Epithelial cell of esophagus (primary cell): Measurements from ENCODE around the gene MVP.

ENCODE experiments used
- DNase-seq: peaks from one replicate; pipeline ENCODE4 v3.0.0; 2010; ENCODE audit warnings: low read depth
- H3K4me3 ChIP-seq: 2 replicates; pipeline ENCODE4 v1.5.1; 2011; ENCODE audit warnings: mild to moderate bottlenecking, low read length, control low read depth
- TF ChIP-seq, protein P1 (sequence below): IDR thresholded peaks from 2 replicates; pipeline ENCODE4 v1.5.1; 2011; ENCODE audit warnings: low read depth, mild to moderate bottlenecking, low read length, control low read depth, inconsistent platforms; ENCODE audit not compliant: insufficient read depth; ENCODE audit errors: missing control alignments

The MVP gene

DNA sequence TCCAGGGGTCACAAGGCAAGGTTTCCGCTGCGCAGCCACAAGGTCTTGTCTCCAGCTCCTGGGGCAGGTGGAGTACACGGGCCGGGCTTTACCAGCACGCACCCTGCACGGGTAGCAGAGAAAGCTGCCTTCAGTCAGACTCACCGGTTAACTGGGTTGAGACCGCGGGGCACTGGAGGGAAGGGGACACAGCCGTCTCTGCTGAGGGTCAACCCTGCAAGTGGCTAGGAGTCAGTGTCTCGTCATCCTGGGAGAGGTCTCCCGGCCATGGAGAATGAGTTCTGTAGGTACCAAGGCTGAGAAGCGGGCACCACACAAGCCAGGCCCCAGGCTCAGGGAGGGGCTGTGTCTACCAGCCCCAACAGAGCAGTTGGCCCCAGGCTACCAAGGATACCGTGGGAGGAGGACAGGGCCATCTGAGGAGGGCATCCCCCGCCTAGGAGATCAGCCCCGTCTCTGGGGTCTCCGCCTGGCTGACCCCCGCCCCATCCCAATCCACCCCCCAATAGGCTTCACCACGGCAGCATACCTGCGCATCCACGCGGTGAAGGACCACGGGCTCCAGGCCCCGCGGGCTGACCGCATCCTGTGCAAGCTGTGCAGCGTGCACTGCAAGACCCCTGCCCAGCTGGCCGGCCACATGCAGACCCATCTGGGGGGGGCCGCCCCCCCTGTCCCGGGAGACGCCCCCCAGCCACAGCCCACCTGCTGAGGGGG is 11.1 kb upstream of the MVP start:
- no peak for DNase-seq
- TF ChIP-seq, protein P1, sequence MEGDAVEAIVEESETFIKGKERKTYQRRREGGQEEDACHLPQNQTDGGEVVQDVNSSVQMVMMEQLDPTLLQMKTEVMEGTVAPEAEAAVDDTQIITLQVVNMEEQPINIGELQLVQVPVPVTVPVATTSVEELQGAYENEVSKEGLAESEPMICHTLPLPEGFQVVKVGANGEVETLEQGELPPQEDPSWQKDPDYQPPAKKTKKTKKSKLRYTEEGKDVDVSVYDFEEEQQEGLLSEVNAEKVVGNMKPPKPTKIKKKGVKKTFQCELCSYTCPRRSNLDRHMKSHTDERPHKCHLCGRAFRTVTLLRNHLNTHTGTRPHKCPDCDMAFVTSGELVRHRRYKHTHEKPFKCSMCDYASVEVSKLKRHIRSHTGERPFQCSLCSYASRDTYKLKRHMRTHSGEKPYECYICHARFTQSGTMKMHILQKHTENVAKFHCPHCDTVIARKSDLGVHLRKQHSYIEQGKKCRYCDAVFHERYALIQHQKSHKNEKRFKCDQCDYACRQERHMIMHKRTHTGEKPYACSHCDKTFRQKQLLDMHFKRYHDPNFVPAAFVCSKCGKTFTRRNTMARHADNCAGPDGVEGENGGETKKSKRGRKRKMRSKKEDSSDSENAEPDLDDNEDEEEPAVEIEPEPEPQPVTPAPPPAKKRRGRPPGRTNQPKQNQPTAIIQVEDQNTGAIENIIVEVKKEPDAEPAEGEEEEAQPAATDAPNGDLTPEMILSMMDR: no peak
- H3K4me3 ChIP-seq: peak overlapping the region; percentile 60

DNA sequence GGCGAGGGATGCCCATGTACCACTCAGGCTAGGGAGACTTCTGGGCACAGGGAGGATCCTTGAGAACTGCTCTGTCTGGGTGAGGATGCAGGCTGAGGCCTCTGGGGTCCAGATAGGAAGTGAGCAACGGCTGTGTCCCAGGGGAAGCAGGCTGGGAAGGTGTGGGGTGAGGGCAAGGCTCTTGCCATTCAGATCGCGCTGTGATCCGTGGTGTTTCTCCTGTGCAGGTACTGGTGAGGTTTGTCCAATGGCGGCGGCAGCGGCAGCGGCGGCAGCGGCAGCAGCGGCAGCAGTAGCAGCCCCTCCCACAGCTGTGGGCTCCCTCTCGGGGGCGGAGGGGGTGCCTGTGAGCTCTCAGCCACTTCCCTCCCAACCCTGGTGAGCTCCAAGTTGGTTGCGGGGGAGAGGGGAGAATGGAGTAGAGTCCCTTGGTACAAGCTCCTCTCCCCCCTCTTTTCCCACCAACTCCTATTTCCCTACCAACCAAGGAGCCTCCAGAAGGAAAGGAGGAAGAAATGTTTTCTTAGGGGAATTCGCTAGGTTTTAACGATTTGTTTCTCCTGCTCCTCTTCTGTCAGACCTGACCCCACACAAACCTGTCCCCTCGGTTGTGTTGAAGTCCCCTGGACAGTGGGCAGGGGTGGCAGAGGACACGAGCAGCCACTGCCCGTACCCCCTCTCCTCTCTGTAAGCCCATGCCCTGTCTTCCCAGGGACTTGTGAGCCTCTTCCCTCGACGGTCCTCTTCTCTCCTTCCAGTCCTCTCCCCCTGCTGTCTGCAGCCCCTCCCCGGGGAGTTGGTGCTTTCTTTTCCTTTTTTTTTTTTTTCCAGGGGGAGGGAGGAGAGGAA is 10.2 kb upstream of the MVP start:
- no peak for DNase-seq
- H3K4me3 ChIP-seq: no peak overlapping the region
- TF ChIP-seq, protein P1: no peak

DNA sequence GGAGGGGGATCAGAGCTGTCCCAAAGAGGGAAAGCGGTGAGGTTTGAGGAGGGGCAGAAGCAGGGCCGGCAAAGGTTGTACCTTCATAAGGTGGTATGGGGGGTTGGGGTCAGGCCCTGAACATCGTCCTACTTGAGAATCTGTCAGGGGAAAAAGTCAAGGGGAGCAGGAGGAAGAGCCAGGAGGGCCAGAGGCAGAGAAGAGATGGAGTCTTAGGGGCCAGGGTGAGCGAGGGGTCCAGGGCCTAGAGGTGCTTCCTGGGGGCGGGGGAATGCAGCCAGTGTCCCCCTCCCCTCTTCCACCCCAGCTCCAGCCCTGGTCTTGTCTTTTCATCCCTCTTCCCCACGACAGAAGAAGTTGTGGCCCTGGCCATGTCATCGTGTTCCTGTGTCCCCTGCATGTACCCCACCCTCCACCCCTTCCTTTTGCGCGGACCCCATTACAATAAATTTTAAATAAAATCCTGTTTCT is 9.5 kb upstream of the MVP start:
- H3K4me3 ChIP-seq: no peak overlapping the region
- no peak for DNase-seq
- TF ChIP-seq, protein P1: no peak

DNA sequence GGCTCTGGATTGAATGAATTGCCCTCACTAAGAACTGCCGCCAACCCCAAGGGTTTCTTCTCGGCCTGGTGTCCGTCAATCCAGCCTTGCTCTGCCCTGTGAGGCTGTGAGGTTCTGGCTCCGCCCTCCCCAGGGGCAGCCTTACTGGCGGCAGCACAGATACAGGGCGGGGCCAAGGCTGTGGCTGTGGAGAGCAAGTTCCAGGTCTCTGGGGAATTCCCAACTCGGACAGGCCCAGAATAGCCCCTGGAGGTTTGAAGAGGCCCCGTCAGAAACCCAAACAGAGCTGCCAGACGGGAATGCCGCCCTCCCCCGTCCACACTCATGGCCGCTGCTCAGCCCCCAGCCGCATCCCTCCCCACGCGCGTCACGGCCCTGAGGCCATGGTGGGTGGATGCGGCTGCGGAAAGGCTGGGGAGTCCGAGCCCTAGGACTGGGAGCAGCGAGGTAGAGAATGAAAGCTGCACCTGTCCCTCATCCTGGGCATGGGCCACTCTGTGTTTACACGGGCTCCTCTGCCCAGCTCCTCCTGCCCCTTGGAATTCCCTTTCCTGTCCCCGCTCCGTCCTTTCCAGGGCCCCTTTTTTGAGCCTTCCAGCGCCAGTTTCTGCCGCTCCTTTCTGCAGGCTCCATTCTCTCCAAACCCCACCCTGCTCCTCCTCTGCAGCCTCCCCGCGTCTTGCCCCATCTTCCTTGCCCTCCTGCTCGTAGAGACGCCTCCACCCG is 8.9 kb upstream of the MVP start:
- peak; percentile 96 for DNase-seq
- H3K4me3 ChIP-seq: peak overlapping the region; percentile 45
- TF ChIP-seq, protein P1: no peak

DNA sequence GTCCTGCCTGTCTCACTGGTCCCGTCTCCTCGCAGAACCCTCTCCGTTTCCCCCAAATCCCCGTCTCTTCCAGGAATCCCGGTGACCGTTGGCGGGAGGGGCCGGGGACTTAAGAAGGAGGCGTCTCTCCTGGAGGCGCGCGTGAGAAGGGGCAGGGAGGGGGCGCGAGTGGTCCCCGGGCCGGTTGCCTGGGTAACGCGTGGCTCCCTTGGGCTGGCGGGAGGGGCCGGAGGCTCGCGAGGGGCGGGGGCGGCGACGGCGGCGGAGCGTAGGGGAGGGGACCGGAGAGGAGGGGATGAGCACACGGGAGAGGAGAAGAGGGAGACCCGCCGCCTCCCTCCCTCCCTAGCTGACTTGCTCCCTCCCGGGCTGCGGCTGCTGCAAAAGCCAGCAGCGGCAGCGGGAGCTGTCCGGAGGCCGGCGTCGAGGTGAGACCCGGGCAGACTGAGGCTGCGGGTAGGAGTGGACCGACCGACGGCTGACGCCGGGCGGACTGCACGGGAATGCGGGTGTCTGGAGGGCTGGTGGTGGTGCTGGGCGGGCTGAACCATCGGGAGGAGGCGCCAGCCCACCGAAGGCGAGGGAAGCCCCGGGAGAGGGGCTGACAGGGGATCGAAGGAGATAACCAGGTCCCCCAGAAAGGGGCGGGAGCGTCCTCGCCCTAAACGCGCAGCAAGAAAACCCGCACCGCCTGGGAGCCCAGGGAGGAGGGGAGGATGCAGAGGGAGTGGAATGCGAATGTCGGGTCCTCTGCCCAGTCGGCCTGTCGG is 8.2 kb upstream of the MVP start, which contains the start of gene PRRT2:
Gene PRRT2 (plus strand): TSS at position 298 of the 770 bp plus-strand sequence. CDS start 862 bp downstream, outside the sequence.
- H3K4me3 ChIP-seq: peak within 1 kb of the TSS; percentile 45
- DNase-seq: no peak
- TF ChIP-seq, protein P1: no peak
